ENCODE data around the gene CDK11B. TPM values are rescaled to one million over a fixed set of nuclear protein-coding genes. Genes with fewer than 3 reads are reported as not detected.

CDK11B gene
- total and polyA plus RNA-seq, 2 donors (not counting 1 experiment from before 2014, with no cell fraction given), result 14.1 to 36.3 TPM

- Histone ChIP-seq H3K4me3 (ENCODE audit: control extremely low read depth in 1 of 5, extremely low read depth in 1 of 5, insufficient read depth in 1 of 5, low read depth in 2 of 5, low read length in 4 of 5) (peak overlapping the region in 4 of 5 experiments; percentile 32 to 55 (median 46)), H3K9me3 (ENCODE audit: control extremely low read depth in 1 of 3, control insufficient read depth in 2 of 3, insufficient read depth in 1 of 3, low read length in 2 of 3) (peaks cover 0 to 8% (median 0%) of the 10 kb centered on the region in 3 donors), H4K20me1 (ENCODE audit: control insufficient read depth, insufficient read depth, low read length, poor library complexity, severe bottlenecking) (no peaks in the 10 kb centered on the region), H3K79me2 (ENCODE audit: control insufficient read depth, insufficient read depth, low read length) (no peaks in the 10 kb centered on the region), H3K27ac (ENCODE audit: low read length in 2 of 2) (peak overlapping the region in 1 of 2 donors; percentile 57), H3K9ac (ENCODE audit: low read length) (peak overlapping the region; percentile 53), H3K27me3 (replicated peaks in 1 of 4; ENCODE audit: control extremely low read depth in 1 of 4, control insufficient read depth in 3 of 4, insufficient read depth in 4 of 4, low read length in 3 of 4) (peaks cover 0 to 13% (median 4%) of the 10 kb centered on the region in 4 experiments), H3K4me2 (replicated peaks; ENCODE audit: low read depth, low read length, poor library complexity, severe bottlenecking) (peak overlapping the region; percentile 92), H3K4me1 (ENCODE audit: control insufficient read depth in 2 of 2, insufficient read depth in 2 of 2, low read length in 2 of 2) (peaks cover 15 to 21% of the 10 kb centered on the region in 2 donors), H3K36me3 (replicated peaks in 1 of 2; ENCODE audit: control extremely low read depth in 1 of 2, control insufficient read depth in 1 of 2, extremely low read depth in 1 of 2, insufficient read depth in 2 of 2, low read length in 1 of 2) (no peaks in the 10 kb centered on the region), H2AFZ (ENCODE audit: insufficient read depth, low read depth, low read length, poor library complexity, severe bottlenecking) (peak overlapping the region; percentile 69)
- Mint-ChIP-seq H3K4me1 (peaks cover 4% of the 10 kb centered on the region), H3K27ac (no peak overlapping the region), H3K4me3 (no peak overlapping the region), H3K9me3 (ENCODE audit: insufficient read depth) (no peaks in the 10 kb centered on the region), H3K27me3 (peaks cover 3% of the 10 kb centered on the region)
- ATAC-seq (ENCODE audit: low read depth), result no peak
- intact Hi-C loops (cut with micrococcal nuclease), result no loop called here
- 23% methylated on average over 52 of the region's 53 CpGs for WGBS (ENCODE audit: insufficient coverage)
- ChIA-PET POLR2A (interaction anchor here (0.6 to 2.5 kb wide), 6 partner anchors 11 to 280 kb away, joined by 3 to 19 read pairs (median 4); partner anchors contain the start of genes AURKAIP1 and MIB2), CTCF (interaction anchor here (2.2 kb wide), 1 partner anchor 14 kb away, joined by 13 read pairs; the partner anchor contains the start of gene MIB2)
- peak; percentile 48 for DNase-seq
- TF ChIP-seq, protein P1, sequence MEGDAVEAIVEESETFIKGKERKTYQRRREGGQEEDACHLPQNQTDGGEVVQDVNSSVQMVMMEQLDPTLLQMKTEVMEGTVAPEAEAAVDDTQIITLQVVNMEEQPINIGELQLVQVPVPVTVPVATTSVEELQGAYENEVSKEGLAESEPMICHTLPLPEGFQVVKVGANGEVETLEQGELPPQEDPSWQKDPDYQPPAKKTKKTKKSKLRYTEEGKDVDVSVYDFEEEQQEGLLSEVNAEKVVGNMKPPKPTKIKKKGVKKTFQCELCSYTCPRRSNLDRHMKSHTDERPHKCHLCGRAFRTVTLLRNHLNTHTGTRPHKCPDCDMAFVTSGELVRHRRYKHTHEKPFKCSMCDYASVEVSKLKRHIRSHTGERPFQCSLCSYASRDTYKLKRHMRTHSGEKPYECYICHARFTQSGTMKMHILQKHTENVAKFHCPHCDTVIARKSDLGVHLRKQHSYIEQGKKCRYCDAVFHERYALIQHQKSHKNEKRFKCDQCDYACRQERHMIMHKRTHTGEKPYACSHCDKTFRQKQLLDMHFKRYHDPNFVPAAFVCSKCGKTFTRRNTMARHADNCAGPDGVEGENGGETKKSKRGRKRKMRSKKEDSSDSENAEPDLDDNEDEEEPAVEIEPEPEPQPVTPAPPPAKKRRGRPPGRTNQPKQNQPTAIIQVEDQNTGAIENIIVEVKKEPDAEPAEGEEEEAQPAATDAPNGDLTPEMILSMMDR (IDR thresholded peaks at IDR 0.05), result no peak
- TF ChIP-seq EZH2 (IDR thresholded peaks at IDR 0.05; ENCODE audit: borderline replicate concordance, insufficient read depth, low read depth, low read length, poor library complexity, severe bottlenecking), result no peak
These were observed 29.9 kb downstream of the CDK11B start for GRCh38 chr1:1628754-1629429.

All from B cell (primary cell).